Measurements from ENCODE around the gene GUK1. TPM values are rescaled to one million over a fixed set of nuclear protein-coding genes. Genes with fewer than 3 reads are reported as not detected.
A peak's percentile ranks its signal among the peaks of the same experiment; 100 is the strongest.

GUK1 gene
- total RNA-seq, 3 donors from 2014 or later (not counting 1 experiment from before 2014, with no cell fraction given), result 292 to 313 (median 308) TPM

GRCh38 chr1:228148935-228149405 lies 8.9 kb downstream of the GUK1 start:
- Mint-ChIP-seq H3K27ac (no peak overlapping the region), H3K4me3 (no peak overlapping the region), H3K9me3 (no peaks in the 10 kb centered on the region), H3K4me1 (peaks cover 3 to 21% of the 10 kb centered on the region in 2 donors), H3K36me3 (no peaks in the 10 kb centered on the region), H3K27me3 (ENCODE audit: low read depth in 2 of 2) (no peaks in the 10 kb centered on the region)
- intact Hi-C loops (cut with micrococcal nuclease), result no loop called here
- Histone ChIP-seq H3K9me3 (ENCODE audit: control insufficient read depth, insufficient read depth, low read length) (no peaks in the 10 kb centered on the region), H3K27ac (ENCODE audit: low read length) (no peak overlapping the region), H3K27me3 (ENCODE audit: control insufficient read depth, insufficient read depth, low read length) (no peaks in the 10 kb centered on the region), H3K36me3 (ENCODE audit: control insufficient read depth, insufficient read depth, low read length) (peaks cover 42% of the 10 kb centered on the region), H3K4me3 (ENCODE audit: low read length) (no peak overlapping the region), H3K4me1 (ENCODE audit: control insufficient read depth, insufficient read depth, low read length) (peaks cover 21% of the 10 kb centered on the region)
- DNase-seq, result no peak
- no peak for TF ChIP-seq CTCF (IDR thresholded peaks at IDR 0.05)
- ATAC-seq, result no peak
- WGBS (ENCODE audit: insufficient coverage), result 92% methylated on average over 7 of the region's 8 CpGs

- no peaks in the 10 kb centered on the region for H3K9me3 ChIP-seq (ENCODE audit: control insufficient read depth, insufficient read depth, low read length)
- no peaks in the 10 kb centered on the region for H3K9me3 Mint-ChIP-seq
- intact Hi-C loops (cut with micrococcal nuclease), result no loop called here
- H3K36me3 Mint-ChIP-seq, result no peaks in the 10 kb centered on the region
- H3K4me3 ChIP-seq (ENCODE audit: low read length), result no peak within 1 kb of the TSS
- ATAC-seq (peak in 1 of 3 donors; percentile 7), DNase-seq (peak in 1 of 2 donors; percentile 13)
- WGBS (ENCODE audit: insufficient coverage), result 93% methylated on average over 17 of the region's 17 CpGs
- no peak for TF ChIP-seq CTCF (IDR thresholded peaks at IDR 0.05)
- H3K27me3 ChIP-seq (ENCODE audit: control insufficient read depth, insufficient read depth, low read length), result no peaks in the 10 kb centered on the region
- H3K27ac Mint-ChIP-seq, result peak within 1 kb of the TSS in 1 of 2 donors; percentile 13
- H3K36me3 ChIP-seq (ENCODE audit: control insufficient read depth, insufficient read depth, low read length), result peaks cover 42% of the 10 kb centered on the region
- H3K4me1 Mint-ChIP-seq, result peaks cover 0 to 16% of the 10 kb centered on the region in 2 donors
- no peak within 1 kb of the TSS for H3K4me3 Mint-ChIP-seq
- H3K27ac ChIP-seq (ENCODE audit: low read length), result no peak within 1 kb of the TSS
- no peaks in the 10 kb centered on the region for H3K27me3 Mint-ChIP-seq (ENCODE audit: low read depth in 2 of 2)
- H3K4me1 ChIP-seq (ENCODE audit: control insufficient read depth, insufficient read depth, low read length), result peaks cover 15% of the 10 kb centered on the region
Measured at GRCh38 chr1:228149406-228150119, 9.5 kb downstream of the GUK1 start, which contains the start of gene GJC2. Gene GJC2 (plus strand): TSS chr1:228149930. CDS start chr1:228157759, 7,829 bp downstream.

- Histone ChIP-seq H3K4me1 (ENCODE audit: control insufficient read depth, insufficient read depth, low read length) (peaks cover 11% of the 10 kb centered on the region), H3K36me3 (ENCODE audit: control insufficient read depth, insufficient read depth, low read length) (peaks cover 40% of the 10 kb centered on the region), H3K9me3 (ENCODE audit: control insufficient read depth, insufficient read depth, low read length) (no peaks in the 10 kb centered on the region), H3K4me3 (ENCODE audit: low read length) (no peak overlapping the region), H3K27ac (ENCODE audit: low read length) (no peak overlapping the region), H3K27me3 (ENCODE audit: control insufficient read depth, insufficient read depth, low read length) (no peaks in the 10 kb centered on the region)
- no peaks in the 10 kb centered on the region for H3K27me3 Mint-ChIP-seq (ENCODE audit: low read depth in 2 of 2)
- H3K36me3 Mint-ChIP-seq, result no peaks in the 10 kb centered on the region
- DNase-seq (peak in 1 of 2 donors; percentile 17), ATAC-seq (peak in 1 of 3 donors; percentile 5)
- peak overlapping the region in 1 of 2 donors; percentile 13 for H3K27ac Mint-ChIP-seq
- intact Hi-C loops (cut with micrococcal nuclease), result no loop called here
- TF ChIP-seq CTCF (IDR thresholded peaks at IDR 0.05), result no peak
- WGBS (ENCODE audit: insufficient coverage), result 95% methylated on average over 7 of the region's 7 CpGs
- no peaks in the 10 kb centered on the region for H3K9me3 Mint-ChIP-seq
- no peak overlapping the region for H3K4me3 Mint-ChIP-seq
- peaks cover 0 to 12% of the 10 kb centered on the region in 2 donors for H3K4me1 Mint-ChIP-seq
Measured at GRCh38 chr1:228150120-228150460, 10.0 kb downstream of the GUK1 start.

All from natural killer cell (primary cell).